ENCODE data around the gene AOAH.

DNA sequence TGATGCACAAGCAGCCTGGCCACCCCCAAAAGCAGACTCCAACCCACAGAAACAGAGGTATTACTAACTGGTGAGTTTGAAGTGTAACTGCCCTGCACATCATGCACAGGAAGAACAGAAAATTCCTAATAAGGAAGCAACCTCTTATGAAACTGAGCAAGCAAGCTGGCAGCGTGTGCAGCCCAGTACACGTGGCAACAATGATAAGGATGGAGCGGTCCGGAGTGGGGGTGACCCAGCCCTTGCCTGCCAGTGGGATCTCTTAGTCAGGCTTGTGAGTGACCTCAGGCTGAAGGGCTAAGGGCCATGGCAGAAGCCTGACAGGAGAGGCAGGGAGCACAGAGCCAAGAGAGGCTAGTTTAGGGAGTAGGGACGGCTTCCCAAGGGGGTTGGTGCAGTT, 22.1 kb upstream of the AOAH start:
- no peak for TF ChIP-seq TAF1 (IDR thresholded peaks at IDR 0.05; ENCODE audit: low read depth)
- TF ChIP-seq, protein P1, sequence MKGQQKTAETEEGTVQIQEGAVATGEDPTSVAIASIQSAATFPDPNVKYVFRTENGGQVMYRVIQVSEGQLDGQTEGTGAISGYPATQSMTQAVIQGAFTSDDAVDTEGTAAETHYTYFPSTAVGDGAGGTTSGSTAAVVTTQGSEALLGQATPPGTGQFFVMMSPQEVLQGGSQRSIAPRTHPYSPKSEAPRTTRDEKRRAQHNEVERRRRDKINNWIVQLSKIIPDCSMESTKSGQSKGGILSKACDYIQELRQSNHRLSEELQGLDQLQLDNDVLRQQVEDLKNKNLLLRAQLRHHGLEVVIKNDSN (IDR thresholded peaks at IDR 0.05) = no peak
- no peak for TF ChIP-seq EGR1 (IDR thresholded peaks at IDR 0.05)
- TF ChIP-seq CREB1 (IDR thresholded peaks at IDR 0.05; ENCODE audit: low read depth) = no peak
- no peak for TF ChIP-seq CEBPB (IDR thresholded peaks at IDR 0.05)
- TF ChIP-seq RAD21 (IDR thresholded peaks at IDR 0.05; ENCODE audit: low read depth) = no peak
- no peak for TF ChIP-seq ZBTB7A (IDR thresholded peaks at IDR 0.05; ENCODE audit: low read depth)
- TF ChIP-seq, protein P2, sequence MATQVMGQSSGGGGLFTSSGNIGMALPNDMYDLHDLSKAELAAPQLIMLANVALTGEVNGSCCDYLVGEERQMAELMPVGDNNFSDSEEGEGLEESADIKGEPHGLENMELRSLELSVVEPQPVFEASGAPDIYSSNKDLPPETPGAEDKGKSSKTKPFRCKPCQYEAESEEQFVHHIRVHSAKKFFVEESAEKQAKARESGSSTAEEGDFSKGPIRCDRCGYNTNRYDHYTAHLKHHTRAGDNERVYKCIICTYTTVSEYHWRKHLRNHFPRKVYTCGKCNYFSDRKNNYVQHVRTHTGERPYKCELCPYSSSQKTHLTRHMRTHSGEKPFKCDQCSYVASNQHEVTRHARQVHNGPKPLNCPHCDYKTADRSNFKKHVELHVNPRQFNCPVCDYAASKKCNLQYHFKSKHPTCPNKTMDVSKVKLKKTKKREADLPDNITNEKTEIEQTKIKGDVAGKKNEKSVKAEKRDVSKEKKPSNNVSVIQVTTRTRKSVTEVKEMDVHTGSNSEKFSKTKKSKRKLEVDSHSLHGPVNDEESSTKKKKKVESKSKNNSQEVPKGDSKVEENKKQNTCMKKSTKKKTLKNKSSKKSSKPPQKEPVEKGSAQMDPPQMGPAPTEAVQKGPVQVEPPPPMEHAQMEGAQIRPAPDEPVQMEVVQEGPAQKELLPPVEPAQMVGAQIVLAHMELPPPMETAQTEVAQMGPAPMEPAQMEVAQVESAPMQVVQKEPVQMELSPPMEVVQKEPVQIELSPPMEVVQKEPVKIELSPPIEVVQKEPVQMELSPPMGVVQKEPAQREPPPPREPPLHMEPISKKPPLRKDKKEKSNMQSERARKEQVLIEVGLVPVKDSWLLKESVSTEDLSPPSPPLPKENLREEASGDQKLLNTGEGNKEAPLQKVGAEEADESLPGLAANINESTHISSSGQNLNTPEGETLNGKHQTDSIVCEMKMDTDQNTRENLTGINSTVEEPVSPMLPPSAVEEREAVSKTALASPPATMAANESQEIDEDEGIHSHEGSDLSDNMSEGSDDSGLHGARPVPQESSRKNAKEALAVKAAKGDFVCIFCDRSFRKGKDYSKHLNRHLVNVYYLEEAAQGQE (IDR thresholded peaks at IDR 0.05; ENCODE audit: low read depth) = no peak
- no peak for TF ChIP-seq EP300 (IDR thresholded peaks at IDR 0.05; ENCODE audit: borderline replicate concordance)
- no peak for TF ChIP-seq FOXM1 (IDR thresholded peaks at IDR 0.05; ENCODE audit: borderline replicate concordance, low read depth)
- TF ChIP-seq TEAD4 (IDR thresholded peaks at IDR 0.05) = no peak

All from Ishikawa (cell line).